CD1c-positive myeloid dendritic cell (primary cell): ENCODE data around the gene RNF141.

ENCODE experiments used
- DNase-seq: peaks from one replicate; pipeline ENCODE4 v3.0.0-alpha.2; 2016; ENCODE audit errors: extremely low spot score

Gene RNF141

DNA sequence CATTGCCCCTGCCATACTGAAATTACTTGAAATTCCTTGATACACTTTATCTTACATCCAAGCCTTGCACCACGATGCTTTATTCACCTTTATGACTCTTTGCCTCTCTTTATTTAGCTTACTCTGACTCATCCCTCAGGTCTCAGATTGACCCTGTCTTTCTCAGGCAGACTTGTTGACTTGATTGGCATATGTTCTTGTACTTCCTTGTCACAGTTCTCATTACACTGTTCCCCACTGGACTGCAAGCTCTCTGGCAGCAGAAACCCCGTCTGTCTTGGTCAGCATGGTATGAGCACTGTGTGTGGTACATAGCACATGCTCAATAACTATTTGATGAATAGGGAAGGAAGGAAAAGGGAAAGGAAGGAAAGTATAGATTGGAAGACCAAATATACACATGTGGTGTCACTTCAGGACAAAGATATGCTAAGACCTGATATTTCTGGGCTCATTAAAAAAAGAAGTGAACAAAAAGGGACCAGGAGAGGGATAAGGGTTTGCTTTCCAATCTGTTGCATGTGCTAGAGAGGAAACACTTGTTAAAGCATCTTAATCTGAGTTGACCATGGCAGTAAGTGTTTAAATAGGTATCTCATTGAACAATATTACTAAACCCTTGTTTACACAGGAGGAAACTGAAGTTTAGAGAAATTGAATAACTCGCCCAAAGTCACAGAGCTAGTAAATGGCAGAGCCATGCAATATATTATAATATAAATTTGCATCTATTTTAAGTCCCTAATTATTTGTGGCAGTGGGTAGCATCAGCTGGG, 20.2 kb upstream of the RNF141 start:
- no peak for DNase-seq

GRCh38 chr11:10558288-10558687, 17.3 kb upstream of the RNF141 start:
- no peak for DNase-seq

GRCh38 chr11:10556590-10556989, 15.6 kb upstream of the RNF141 start:
- no peak for DNase-seq

- no peak for DNase-seq
Observed at GRCh38 chr11:10551845-10552352, 10.9 kb upstream of the RNF141 start.

DNA sequence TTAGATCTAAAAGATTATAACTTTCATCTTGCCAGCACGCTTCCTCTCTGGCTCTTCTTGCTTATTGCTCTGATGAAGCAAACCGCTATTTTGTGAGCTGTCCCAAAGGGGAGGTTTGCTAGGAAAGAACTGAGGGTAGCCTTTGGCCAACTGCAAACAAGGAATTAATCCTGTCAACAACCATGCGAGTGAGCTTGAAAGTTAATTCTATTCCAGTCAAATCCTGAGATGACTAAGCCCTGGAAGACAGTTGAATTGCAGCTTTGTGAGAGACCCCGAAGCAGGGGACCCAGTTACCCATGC, 10.3 kb upstream of the RNF141 start:
- no peak for DNase-seq

- DNase-seq: no peak
Observed at GRCh38 chr11:10550503-10551289, 9.7 kb upstream of the RNF141 start.

GRCh38 chr11:10544491-10545465, 3.8 kb upstream of the RNF141 start:
- no peak for DNase-seq

- no peak for DNase-seq
Observed at GRCh38 chr11:10543782-10544181, 2.8 kb upstream of the RNF141 start.

DNA sequence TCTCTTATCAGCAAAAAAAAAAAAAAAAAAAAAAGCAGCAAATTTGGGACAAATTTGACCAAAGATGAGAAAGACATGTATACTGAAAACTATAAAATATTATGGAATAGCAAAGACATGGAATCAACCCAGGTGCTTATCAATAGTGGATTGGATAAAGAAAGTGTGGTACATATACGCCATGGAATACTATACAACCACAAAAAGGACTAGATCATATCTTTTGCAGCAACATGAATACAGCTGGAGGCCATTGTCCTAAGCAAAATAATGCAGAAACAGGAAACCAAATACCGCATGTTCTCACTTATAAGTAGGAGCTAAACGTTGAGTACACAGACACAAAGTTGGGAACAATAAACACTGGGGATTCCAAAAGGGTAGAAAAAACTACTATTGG, 1.8 kb upstream of the RNF141 start:
- DNase-seq: no peak

GRCh38 chr11:10541561-10541930, 559 bp upstream of the RNF141 start:
- no peak for DNase-seq

- no peak for DNase-seq
Observed at GRCh38 chr11:10540546-10540914, 457 bp downstream of the RNF141 start.

- DNase-seq: no peak
Observed at GRCh38 chr11:10539339-10539738, 1.6 kb downstream of the RNF141 start.

DNA sequence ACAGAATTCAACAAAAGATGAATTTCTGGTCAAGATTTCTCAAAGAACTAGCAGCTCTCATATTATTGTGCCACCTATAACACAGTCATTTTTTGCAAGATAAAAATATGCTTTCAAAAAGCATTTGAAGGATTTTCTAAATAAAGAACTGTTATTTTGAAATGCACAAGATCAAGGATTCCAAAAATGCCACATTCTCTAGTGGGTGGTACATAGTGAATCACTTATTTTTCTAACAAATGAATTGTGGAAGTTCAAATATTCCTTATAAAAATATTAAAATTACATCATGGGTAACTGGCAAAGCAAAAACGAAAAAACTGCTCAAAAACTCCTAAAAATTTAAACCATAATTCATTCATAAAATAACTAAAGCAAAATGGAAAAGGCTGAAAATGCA, 2.1 kb downstream of the RNF141 start:
- no peak for DNase-seq

DNA sequence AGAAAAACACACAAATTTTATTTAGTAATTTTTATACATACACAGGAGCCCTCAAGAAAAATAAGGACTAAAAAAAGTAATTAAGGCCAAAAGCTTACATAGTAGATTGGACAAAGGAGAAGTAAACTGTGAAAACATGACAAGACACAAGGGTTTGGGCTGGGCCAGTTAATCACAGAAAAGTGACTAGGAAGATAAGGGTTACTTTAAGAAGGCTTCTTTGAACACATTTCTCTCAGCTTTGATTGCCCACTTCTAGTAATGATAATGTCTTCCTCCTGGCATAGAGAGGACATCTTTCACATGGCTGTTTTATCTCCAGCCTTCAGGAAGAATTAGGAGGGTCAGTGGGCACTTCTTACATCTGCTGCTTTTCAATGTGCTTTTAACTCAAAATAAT, 3.4 kb downstream of the RNF141 start:
- no peak for DNase-seq

DNA sequence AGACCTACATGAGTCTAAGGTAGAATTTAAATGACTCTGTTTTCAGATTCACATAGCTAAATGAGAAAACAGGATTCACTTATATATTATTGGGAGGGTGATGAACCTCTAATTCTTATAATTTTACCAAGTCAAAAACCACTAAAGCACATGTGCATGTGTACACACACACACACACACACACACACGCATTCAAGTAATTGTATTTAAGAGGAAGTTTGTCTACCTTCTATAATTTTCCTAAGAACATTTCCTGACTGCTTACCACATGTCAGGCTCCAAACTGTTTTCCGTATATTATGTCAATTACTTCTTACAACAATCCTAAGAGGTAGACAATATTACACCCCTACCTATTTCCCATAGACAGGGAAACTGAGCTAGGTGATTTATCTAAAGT, 6.7 kb downstream of the RNF141 start:
- no peak for DNase-seq

- DNase-seq: no peak
Observed at GRCh38 chr11:10533323-10533722, 7.7 kb downstream of the RNF141 start.

- DNase-seq: no peak
Observed at GRCh38 chr11:10532526-10532925, 8.5 kb downstream of the RNF141 start.

DNA sequence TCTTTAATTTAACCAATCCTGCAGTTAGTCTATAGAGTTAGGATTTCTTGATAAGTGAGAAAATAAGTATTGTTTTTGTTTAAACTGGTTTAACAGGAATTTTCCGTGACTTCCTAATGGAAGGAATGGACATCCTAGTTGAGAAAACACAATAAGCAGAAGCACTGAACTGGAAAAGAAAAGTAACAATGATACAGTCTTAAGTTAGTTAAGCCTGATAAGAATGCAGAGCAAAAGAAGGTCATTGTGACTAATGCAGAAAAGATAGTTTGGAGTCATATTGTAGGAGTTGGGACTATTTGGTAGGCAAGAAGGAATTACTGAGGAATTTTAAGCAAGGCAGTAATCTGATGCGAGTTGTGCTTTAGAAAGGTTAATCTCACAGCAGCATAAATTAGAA, 11.7 kb downstream of the RNF141 start:
- DNase-seq: no peak

DNA sequence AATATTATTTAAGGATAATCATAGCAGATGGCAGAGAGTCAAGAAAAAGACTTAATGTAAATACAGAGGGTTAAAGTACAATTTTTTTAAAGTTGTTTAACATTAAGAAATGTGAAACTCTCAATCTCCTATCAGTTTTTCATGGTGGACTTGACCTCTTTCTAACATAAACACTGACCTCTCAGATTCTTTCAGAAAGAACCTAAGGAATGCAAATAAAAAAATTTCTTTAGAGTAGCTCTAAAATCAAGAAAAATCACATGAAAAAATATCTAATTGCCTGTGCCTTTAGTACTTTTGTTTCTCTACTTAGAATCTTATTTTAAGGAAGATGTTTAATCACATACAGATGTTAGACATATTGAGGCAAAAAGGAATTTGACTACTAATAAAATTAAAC, 12.9 kb downstream of the RNF141 start:
- no peak for DNase-seq

DNA sequence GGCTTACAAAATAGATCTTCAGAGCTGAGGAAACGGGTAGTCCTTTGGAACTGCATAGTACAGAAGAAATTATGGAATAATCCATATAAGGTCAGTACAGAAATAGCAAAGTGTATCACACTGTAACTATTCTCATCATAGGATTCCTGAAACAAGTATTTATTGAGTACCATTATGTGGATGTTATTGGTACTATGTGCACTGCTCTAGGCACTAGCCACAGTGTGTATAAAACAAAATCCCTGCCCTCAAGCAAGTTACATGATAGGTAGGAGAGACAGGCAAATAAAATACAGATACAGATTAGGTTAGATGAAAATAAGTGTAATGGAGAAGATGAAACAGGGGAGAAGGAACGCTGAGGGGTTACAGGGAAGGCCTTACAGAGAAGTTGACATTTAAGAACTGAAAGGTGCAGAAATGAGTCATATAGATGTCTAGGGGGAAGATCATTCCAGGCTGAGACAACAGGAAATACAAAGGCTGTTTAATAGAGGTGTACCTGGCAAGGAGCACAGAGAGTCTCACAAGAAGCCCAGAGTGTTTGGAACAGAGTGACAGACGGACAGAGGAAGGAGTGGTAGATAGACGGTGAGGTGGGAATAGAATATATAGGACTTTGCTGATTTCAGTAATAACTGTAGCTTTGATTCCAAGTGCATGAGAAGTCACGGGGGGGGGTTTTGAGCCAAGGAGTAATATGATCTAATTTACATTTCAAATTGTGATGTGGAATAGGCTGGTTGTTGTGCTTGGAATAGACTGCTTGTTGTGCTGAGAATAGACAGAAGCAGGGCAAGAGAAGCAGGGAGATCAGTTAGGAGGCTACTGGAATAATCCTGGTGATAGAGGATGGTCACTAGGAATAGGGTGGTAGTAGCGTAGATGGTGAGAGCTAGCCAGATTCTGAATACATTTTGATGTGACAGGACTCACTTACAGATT, 13.7 kb downstream of the RNF141 start:
- peak; percentile 16 for DNase-seq

GRCh38 chr11:10524471-10524870, 16.5 kb downstream of the RNF141 start:
- no peak for DNase-seq
